GM10847 (cell line): ENCODE data around the gene KLK7.

Source experiments
- POLR2A ChIP-seq: IDR thresholded peaks from 2 replicates; pipeline ENCODE4 v1.6.1; 2011; ENCODE audit not compliant: insufficient read length; ENCODE audit errors: extremely low read depth

Gene KLK7

GRCh38 chr19:51000426-51000825 is 16.7 kb upstream of the KLK7 start:
- TF ChIP-seq POLR2A = no peak

GRCh38 chr19:50998686-50999085 is 15.0 kb upstream of the KLK7 start:
- TF ChIP-seq POLR2A = no peak

- no peak for TF ChIP-seq POLR2A
These were observed 14.3 kb upstream of the KLK7 start for GRCh38 chr19:50998061-50998460.

- no peak for TF ChIP-seq POLR2A
These were observed 10.4 kb upstream of the KLK7 start for GRCh38 chr19:50994129-50994528.

GRCh38 chr19:50992666-50993035 is 8.9 kb upstream of the KLK7 start:
- no peak for TF ChIP-seq POLR2A

GRCh38 chr19:50982186-50982585 is 1.5 kb downstream of the KLK7 start:
- no peak for TF ChIP-seq POLR2A

- TF ChIP-seq POLR2A = no peak
These were observed 2.0 kb downstream of the KLK7 start for GRCh38 chr19:50981587-50982146.

- TF ChIP-seq POLR2A = no peak
These were observed 3.5 kb downstream of the KLK7 start for GRCh38 chr19:50980208-50980607.

GRCh38 chr19:50979758-50980157 is 4.0 kb downstream of the KLK7 start:
- TF ChIP-seq POLR2A = no peak

GRCh38 chr19:50978772-50979390 is 4.8 kb downstream of the KLK7 start:
- no peak for TF ChIP-seq POLR2A

- no peak for TF ChIP-seq POLR2A
These were observed 6.1 kb downstream of the KLK7 start for GRCh38 chr19:50977626-50978025.

GRCh38 chr19:50975766-50976165 is 8.0 kb downstream of the KLK7 start:
- TF ChIP-seq POLR2A = no peak

GRCh38 chr19:50974702-50975556 is 8.8 kb downstream of the KLK7 start:
- TF ChIP-seq POLR2A = no peak

- no peak for TF ChIP-seq POLR2A
These were observed 10.8 kb downstream of the KLK7 start for GRCh38 chr19:50972795-50973376.

GRCh38 chr19:50969413-50969760 is 14.3 kb downstream of the KLK7 start, which contains the start of gene KLK6:
Gene KLK6 (minus strand): TSS chr19:50969591. CDS start chr19:50968104, 1,487 bp downstream.
- no peak for TF ChIP-seq POLR2A
